CD14-positive monocyte (primary cell): ENCODE data around the gene ZNF652. TPM values are rescaled to one million over a fixed set of nuclear protein-coding genes. Genes with fewer than 3 reads are reported as not detected.

ENCODE experiments used
- DNase-seq, 3 donors: peaks; one replicate each; pipeline ENCODE4 v3.0.0-alpha.2; 2011 to 2022
- H2AFZ ChIP-seq: 2 replicates; pipeline ENCODE4 v1.6.0; 2012; ENCODE audit warnings: mild to moderate bottlenecking, low read depth, low read length, inconsistent platforms; ENCODE audit not compliant: insufficient read depth, poor library complexity, severe bottlenecking
- H3K27ac ChIP-seq, 2 donors: 1 replicate in 1 of 2; 2 replicates in 1 of 2; pipeline ENCODE4 v1.5.1; 2012 to 2013; ENCODE audit warnings: low read length in 2 of 2, control low read depth in 1 of 2, inconsistent platforms in 1 of 2, low read depth in 1 of 2, mild to moderate bottlenecking in 1 of 2
- H3K27me3 ChIP-seq, 2 donors: one replicate each; pipeline versions ENCODE4 v1.6.0 to v1.6.1; 2011 to 2013; ENCODE audit warnings: low read length in 2 of 2; ENCODE audit not compliant: control insufficient read depth in 2 of 2, insufficient read depth in 2 of 2
- H3K36me3 ChIP-seq, 2 donors: replicated peaks in 1 of 2; 1 replicate in 1 of 2; 2 replicates in 1 of 2; pipeline versions ENCODE4 v1.5.1 to v1.6.1; 2012 to 2013; ENCODE audit warnings: low read length in 2 of 2, control low read depth in 1 of 2, inconsistent platforms in 1 of 2, mild to moderate bottlenecking in 1 of 2; ENCODE audit not compliant: insufficient read depth in 2 of 2, control insufficient read depth in 1 of 2
- H3K4me1 ChIP-seq, 2 donors: 1 replicate in 1 of 2; 2 replicates in 1 of 2; pipeline versions ENCODE4 v1.5.1 to v1.6.1; 2012 to 2013; ENCODE audit warnings: low read length in 2 of 2, control low read depth in 1 of 2, inconsistent platforms in 1 of 2, mild to moderate bottlenecking in 1 of 2, moderate library complexity in 1 of 2; ENCODE audit not compliant: insufficient read depth in 2 of 2, control insufficient read depth in 1 of 2
- H3K4me2 ChIP-seq: replicated peaks from 2 replicates; pipeline ENCODE3; 2012; ENCODE audit warnings: low read length, moderate library complexity, mild to moderate bottlenecking; ENCODE audit not compliant: poor library complexity, severe bottlenecking; ENCODE audit errors: extremely low read depth
- H3K4me3 ChIP-seq, 3 experiments: fragments of 200-600 bp in 1 of 3; sonication (generic) in 1 of 3; replicated peaks in 1 of 3; 1 replicate in 2 of 3; 2 replicates in 1 of 3; pipeline ENCODE4 v1.5.1; 2011 to 2013; ENCODE audit warnings: low read length in 3 of 3, mild to moderate bottlenecking in 3 of 3, control low read depth in 2 of 3, low read depth in 2 of 3, inconsistent platforms in 1 of 3, moderate library complexity in 1 of 3
- H3K79me2 ChIP-seq: 2 replicates; pipeline ENCODE4 v1.6.0; 2012; ENCODE audit warnings: mild to moderate bottlenecking, control low read depth, inconsistent platforms, low read length, moderate library complexity; ENCODE audit not compliant: insufficient read depth
- H3K9ac ChIP-seq: 2 replicates; pipeline ENCODE4 v1.6.0; 2017; ENCODE audit warnings: low read length, mild to moderate bottlenecking; ENCODE audit not compliant: insufficient read depth, poor library complexity, severe bottlenecking
- H3K9me3 ChIP-seq, 2 donors: replicated peaks in 1 of 2; 1 replicate in 1 of 2; 2 replicates in 1 of 2; pipeline versions ENCODE4 v1.5.1 to v1.6.1; 2012 to 2013; ENCODE audit warnings: low read length in 2 of 2, control low read depth in 1 of 2; ENCODE audit not compliant: control insufficient read depth in 1 of 2, insufficient read depth in 1 of 2
- H4K20me1 ChIP-seq: 2 replicates; pipeline ENCODE4 v1.6.0; 2012; ENCODE audit warnings: mild to moderate bottlenecking, low read length, control low read depth, moderate library complexity; ENCODE audit not compliant: insufficient read depth
- H3K27ac Mint-ChIP-seq, 7 donors: one replicate each; pipeline ENCODE4 v1.8.0; 2020; ENCODE audit warnings: mild to moderate bottlenecking in 7 of 7, mixed read lengths in 7 of 7, moderate library complexity in 6 of 7, inconsistent platforms in 2 of 7
- H3K27me3 Mint-ChIP-seq, 3 donors: one replicate each; pipeline ENCODE4 v1.8.0; 2021 to 2022; ENCODE audit warnings: low read depth in 3 of 3, mild to moderate bottlenecking in 3 of 3, mixed read lengths in 3 of 3, moderate library complexity in 3 of 3, inconsistent platforms in 1 of 3
- H3K36me3 Mint-ChIP-seq, 2 donors: one replicate each; pipeline ENCODE4 v1.8.0; 2020; ENCODE audit warnings: mixed read lengths in 2 of 2, inconsistent platforms in 1 of 2, mild to moderate bottlenecking in 1 of 2
- H3K4me1 Mint-ChIP-seq: one replicate; pipeline ENCODE4 v1.8.0; 2020; ENCODE audit warnings: mild to moderate bottlenecking, mixed read lengths
- H3K4me3 Mint-ChIP-seq, 2 donors: one replicate each; pipeline ENCODE4 v1.8.0; 2020; ENCODE audit warnings: mild to moderate bottlenecking in 2 of 2, mixed read lengths in 2 of 2, moderate library complexity in 1 of 2
- H3K9me3 Mint-ChIP-seq, 7 donors: one replicate each; pipeline ENCODE4 v1.8.0; 2020 to 2022; ENCODE audit warnings: mixed read lengths in 7 of 7, mild to moderate bottlenecking in 6 of 7, moderate library complexity in 6 of 7, inconsistent platforms in 2 of 7
- CTCF ChIP-seq: fragments of 200-600 bp; IDR thresholded peaks from one replicate; pipeline ENCODE4 v1.8.0; 2022; ENCODE audit warnings: antibody characterized with exemption, mild to moderate bottlenecking
- WGBS: methylation state at CpG from one replicate; pipeline ENCODE4 v1.1.5; 2013; ENCODE audit warnings: missing lambda C conversion rate; ENCODE audit not compliant: insufficient coverage; 5-methylcytosine and 5-hydroxymethylcytosine counted together
- intact Hi-C, 2 donors: fragments of 100-400 bp; cut with micrococcal nuclease; formaldehyde crosslinking; loops; one replicate each; pipeline versions ENCODE4 v1.15.0 to v1.15.1; 2023
- polyA plus RNA-seq, 3 donors: library from polyadenylated mRNA; depleted of rRNA in 1 of 3; unstranded in 2 of 3; stranded (reverse) in 1 of 3; fragments of 300-500 nt in 2 of 3; fragments of >200 nt in 1 of 3; fragmentation: Illumina TruSeq in 2 of 3; gene quantifications; 1 replicate in 2 of 3; 2 replicates in 1 of 3; pipeline ENCODE4 v1.2.3, GENCODE V29; 2012 to 2021

Gene ZNF652
- polyA plus RNA-seq, 3 donors, result 16.9 to 19.8 (median 18.8) TPM

- no peak overlapping the region for H3K4me3 ChIP-seq
- Mint-ChIP-seq H3K4me1 (peaks cover 20% of the 10 kb centered on the region), H3K27me3 (peaks cover 0 to 2% (median 1%) of the 10 kb centered on the region in 3 donors), H3K27ac (no peak overlapping the region), H3K4me3 (no peak overlapping the region), H3K9me3 (no peaks in the 10 kb centered on the region), H3K36me3 (peaks cover 78 to 90% of the 10 kb centered on the region in 2 donors)
- no peak overlapping the region for H3K4me2 ChIP-seq
- no peak overlapping the region for H2AFZ ChIP-seq
- H3K79me2 ChIP-seq, result no peaks in the 10 kb centered on the region
- no peaks in the 10 kb centered on the region for H4K20me1 ChIP-seq
- no peak overlapping the region for H3K27ac ChIP-seq
- H3K9me3 ChIP-seq, result no peaks in the 10 kb centered on the region
- peaks cover 69 to 93% of the 10 kb centered on the region in 2 donors for H3K36me3 ChIP-seq
- no peak overlapping the region for H3K9ac ChIP-seq
- intact Hi-C loops, result loop anchor here (2.0 kb wide), 2 partner anchors 147 to 149 kb away; no protein-coding TSS in a partner anchor
- DNase-seq, result peak; percentile 47 to 61 (median 56)
- H3K4me1 ChIP-seq, result peaks cover 0 to 12% of the 10 kb centered on the region in 2 donors
- 24% methylated on average over 6 of the region's 9 CpGs for WGBS
- TF ChIP-seq CTCF, result peak; percentile 96
- no peaks in the 10 kb centered on the region for H3K27me3 ChIP-seq
These were observed 46.0 kb upstream of the ZNF652 start for GRCh38 chr17:49407981-49408501.

- Mint-ChIP-seq H3K4me3 (no peak overlapping the region), H3K27me3 (peaks cover 0 to 2% (median 1%) of the 10 kb centered on the region in 3 donors), H3K27ac (no peak overlapping the region), H3K4me1 (peaks cover 20% of the 10 kb centered on the region), H3K9me3 (no peaks in the 10 kb centered on the region), H3K36me3 (peaks cover 76 to 91% of the 10 kb centered on the region in 2 donors)
- intact Hi-C loops, result loop anchor here in 1 of 2 donors (2.0 kb wide), 1 partner anchor 150 kb away; no protein-coding TSS in a partner anchor
- Histone ChIP-seq H3K27me3 (no peaks in the 10 kb centered on the region), H3K4me3 (no peak overlapping the region), H3K9me3 (no peaks in the 10 kb centered on the region), H2AFZ (no peak overlapping the region), H3K27ac (no peak overlapping the region), H3K4me2 (no peak overlapping the region), H4K20me1 (no peaks in the 10 kb centered on the region), H3K36me3 (peaks cover 63 to 90% of the 10 kb centered on the region in 2 donors), H3K4me1 (peaks cover 0 to 12% of the 10 kb centered on the region in 2 donors), H3K9ac (no peak overlapping the region), H3K79me2 (no peaks in the 10 kb centered on the region)
- DNase-seq, result no peak
- TF ChIP-seq CTCF, result no peak
- 100% methylated on average over 1 of the region's 9 CpGs for WGBS
These were observed 45.0 kb upstream of the ZNF652 start for GRCh38 chr17:49407086-49407485.
